DOHH2 (cell line): Measurements from ENCODE around the gene MATK.

ENCODE experiments used
- H3F3A ChIP-seq: fragments of 200-600 bp; sonication (generic), shearing (Covaris generic); 2 replicates; pipeline ENCODE4 v1.6.0; 2016; ENCODE audit warnings: antibody characterized with exemption, mild to moderate bottlenecking; ENCODE audit not compliant: control insufficient read depth, insufficient read depth
- H3K27ac ChIP-seq: fragments of 200-600 bp; sonication (generic); 2 replicates; pipeline ENCODE4 v1.5.1; 2014; ENCODE audit warnings: low read depth, mild to moderate bottlenecking, low read length, moderate library complexity
- H3K27me3 ChIP-seq: fragments of 200-600 bp; sonication (generic); 2 replicates; pipeline ENCODE4 v1.6.1; 2014; ENCODE audit warnings: mild to moderate bottlenecking, low read length, mixed read lengths; ENCODE audit not compliant: control insufficient read depth
- H3K36me3 ChIP-seq: fragments of 200-600 bp; sonication (generic); 2 replicates; pipeline ENCODE4 v1.6.1; 2014; ENCODE audit warnings: mild to moderate bottlenecking, low read length, moderate library complexity, mixed read lengths; ENCODE audit not compliant: control insufficient read depth
- H3K4me1 ChIP-seq: fragments of 200-600 bp; sonication (generic); 2 replicates; pipeline ENCODE4 v1.6.1; 2014; ENCODE audit warnings: mild to moderate bottlenecking, low read length, mixed read lengths; ENCODE audit not compliant: control insufficient read depth
- H3K4me2 ChIP-seq: fragments of 200-600 bp; sonication (generic); 2 replicates; pipeline ENCODE4 v1.6.0; 2014; ENCODE audit warnings: mild to moderate bottlenecking, low read length, moderate library complexity
- H3K4me3 ChIP-seq: fragments of 200-600 bp; sonication (generic); 2 replicates; pipeline ENCODE4 v1.5.1; 2014; ENCODE audit warnings: mild to moderate bottlenecking, low read length, mixed read lengths
- H3K79me2 ChIP-seq: fragments of 200-600 bp; sonication (generic); 2 replicates; pipeline ENCODE4 v1.6.1; 2014; ENCODE audit warnings: mild to moderate bottlenecking, low read length, mixed read lengths; ENCODE audit not compliant: control insufficient read depth
- H3K9me2 ChIP-seq: fragments of 200-600 bp; sonication (generic); replicated peaks from 2 replicates; pipeline ENCODE4 v1.6.1; 2014; ENCODE audit warnings: mild to moderate bottlenecking, low read length, mixed read lengths; ENCODE audit not compliant: control insufficient read depth
- H3K9me3 ChIP-seq: fragments of 200-600 bp; sonication (generic); 2 replicates; pipeline ENCODE4 v1.6.1; 2014; ENCODE audit warnings: antibody characterized with exemption, low read length, mixed read lengths; ENCODE audit not compliant: control insufficient read depth, insufficient read depth
- H4K20me1 ChIP-seq: fragments of 200-600 bp; sonication (generic); 2 replicates; pipeline ENCODE4 v1.6.0; 2014; ENCODE audit warnings: low read depth, mild to moderate bottlenecking, antibody characterized with exemption, low read length, moderate library complexity; ENCODE audit not compliant: control insufficient read depth, insufficient read depth
- EZH2phosphoT487 ChIP-seq: fragments of 200-600 bp; sonication (generic); IDR thresholded peaks from 2 replicates; pipeline ENCODE4 v1.6.1; 2017; ENCODE audit warnings: borderline replicate concordance, mild to moderate bottlenecking, antibody characterized with exemption, low read length, moderate library complexity, mixed read lengths
- TF ChIP-seq, protein P1 (sequence below): fragments of 200-600 bp; sonication (generic); IDR thresholded peaks from one replicate; pipeline ENCODE4 v1.5.1; 2014; ENCODE audit warnings: antibody characterized with exemption, mild to moderate bottlenecking, low read depth, low read length; ENCODE audit not compliant: poor library complexity, severe bottlenecking

Gene MATK

GRCh38 chr19:3807574-3808354, 21.6 kb upstream of the MATK start:
- no peaks in the 10 kb centered on the region for H4K20me1 ChIP-seq
- H3K9me2 ChIP-seq = no peaks in the 10 kb centered on the region
- no peak overlapping the region for H3K4me2 ChIP-seq
- no peaks in the 10 kb centered on the region for H3K79me2 ChIP-seq
- H3K9me3 ChIP-seq = peaks cover 4% of the 10 kb centered on the region; the same call in 1 of the 2 replicates
- no peak overlapping the region for H3K27ac ChIP-seq
- H3K36me3 ChIP-seq = no peaks in the 10 kb centered on the region
- peaks cover 26% of the 10 kb centered on the region for H3K4me1 ChIP-seq
- peaks cover 15% of the 10 kb centered on the region for H3K27me3 ChIP-seq
- H3K4me3 ChIP-seq = no peak overlapping the region
- no peak for TF ChIP-seq EZH2phosphoT487
- TF ChIP-seq, protein P1, sequence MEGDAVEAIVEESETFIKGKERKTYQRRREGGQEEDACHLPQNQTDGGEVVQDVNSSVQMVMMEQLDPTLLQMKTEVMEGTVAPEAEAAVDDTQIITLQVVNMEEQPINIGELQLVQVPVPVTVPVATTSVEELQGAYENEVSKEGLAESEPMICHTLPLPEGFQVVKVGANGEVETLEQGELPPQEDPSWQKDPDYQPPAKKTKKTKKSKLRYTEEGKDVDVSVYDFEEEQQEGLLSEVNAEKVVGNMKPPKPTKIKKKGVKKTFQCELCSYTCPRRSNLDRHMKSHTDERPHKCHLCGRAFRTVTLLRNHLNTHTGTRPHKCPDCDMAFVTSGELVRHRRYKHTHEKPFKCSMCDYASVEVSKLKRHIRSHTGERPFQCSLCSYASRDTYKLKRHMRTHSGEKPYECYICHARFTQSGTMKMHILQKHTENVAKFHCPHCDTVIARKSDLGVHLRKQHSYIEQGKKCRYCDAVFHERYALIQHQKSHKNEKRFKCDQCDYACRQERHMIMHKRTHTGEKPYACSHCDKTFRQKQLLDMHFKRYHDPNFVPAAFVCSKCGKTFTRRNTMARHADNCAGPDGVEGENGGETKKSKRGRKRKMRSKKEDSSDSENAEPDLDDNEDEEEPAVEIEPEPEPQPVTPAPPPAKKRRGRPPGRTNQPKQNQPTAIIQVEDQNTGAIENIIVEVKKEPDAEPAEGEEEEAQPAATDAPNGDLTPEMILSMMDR = no peak
- no peaks in the 10 kb centered on the region; the same call in 1 of the 2 replicates for H3F3A ChIP-seq

DNA sequence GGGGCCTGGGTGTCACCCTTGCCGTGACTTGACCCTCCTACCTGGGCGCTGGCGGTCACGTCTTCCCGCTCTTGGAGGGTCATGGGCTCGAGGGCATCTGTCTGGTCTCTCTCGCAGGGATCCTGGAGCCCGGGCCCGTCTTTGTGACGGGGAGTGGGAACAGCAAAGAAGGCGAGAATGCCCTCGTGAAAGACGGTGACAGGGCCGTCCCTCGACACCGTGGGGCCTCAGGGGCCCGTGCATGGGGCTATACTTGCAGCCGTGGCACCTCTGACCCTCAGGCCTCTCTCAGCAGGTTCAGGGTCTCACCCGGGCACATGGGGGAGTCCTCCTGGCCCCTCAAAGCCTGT, 20.9 kb upstream of the MATK start:
- no peak for TF ChIP-seq EZH2phosphoT487
- TF ChIP-seq, protein P1 = no peak
- no peak overlapping the region for H3K27ac ChIP-seq
- no peak overlapping the region for H3K4me2 ChIP-seq

GRCh38 chr19:3805859-3806258, 19.7 kb upstream of the MATK start:
- Histone ChIP-seq H4K20me1 (no peaks in the 10 kb centered on the region), H3F3A (no peaks in the 10 kb centered on the region; the same call in 1 of the 2 replicates), H3K79me2 (no peaks in the 10 kb centered on the region), H3K4me3 (no peak overlapping the region), H3K9me3 (peaks cover 4% of the 10 kb centered on the region; the same call in 1 of the 2 replicates), H3K4me2 (no peak overlapping the region), H3K9me2 (no peaks in the 10 kb centered on the region), H3K27ac (no peak overlapping the region), H3K36me3 (no peaks in the 10 kb centered on the region), H3K4me1 (peaks cover 11% of the 10 kb centered on the region), H3K27me3 (peaks cover 25% of the 10 kb centered on the region)
- TF ChIP-seq EZH2phosphoT487 = no peak
- TF ChIP-seq, protein P1 = no peak

More for the DNA sequence above, 20.9 kb upstream of the MATK start:
- peaks cover 4% of the 10 kb centered on the region; the same call in 1 of the 2 replicates for H3K9me3 ChIP-seq
- no peaks in the 10 kb centered on the region; the same call in 1 of the 2 replicates for H3F3A ChIP-seq
- no peaks in the 10 kb centered on the region for H3K79me2 ChIP-seq
- no peak overlapping the region for H3K4me3 ChIP-seq
- H3K9me2 ChIP-seq = no peaks in the 10 kb centered on the region
- H3K27me3 ChIP-seq = peaks cover 18% of the 10 kb centered on the region
- no peaks in the 10 kb centered on the region for H3K36me3 ChIP-seq
- H4K20me1 ChIP-seq = no peaks in the 10 kb centered on the region
- peaks cover 19% of the 10 kb centered on the region for H3K4me1 ChIP-seq
